Measurements from ENCODE around the gene HDAC5.

GRCh38 chr17:44079877-44080821, 43.3 kb downstream of the HDAC5 start:
- TF ChIP-seq CTCF (IDR thresholded peaks at IDR 0.05; ENCODE audit: low read depth, low read length) = no peak
- no peak for TF ChIP-seq EZH2phosphoT487 (IDR thresholded peaks at IDR 0.05; ENCODE audit: low read depth)

Measured in OCI-LY3 (cell line).